Thyroid gland (tissue), 4 donors: Measurements from ENCODE around the gene TNS3. TPM values are rescaled to one million over a fixed set of nuclear protein-coding genes. Genes with fewer than 3 reads are reported as not detected.

ENCODE experiments used
- DNase-seq, 2 donors: peaks; one replicate each; pipeline ENCODE4 v3.0.0-alpha.2; 2019
- H3K27ac ChIP-seq, 3 donors: fragments of 200-600 bp; sonication (generic); 1 replicate in 2 of 3; 2 replicates in 1 of 3; pipeline ENCODE4 v1.5.1; 2016 to 2019; ENCODE audit warnings: mild to moderate bottlenecking in 1 of 3, moderate library complexity in 1 of 3
- H3K27me3 ChIP-seq: fragments of 200-600 bp; sonication (generic); one replicate; pipeline ENCODE4 v1.5.1; 2019
- H3K36me3 ChIP-seq, 2 donors: fragments of 200-600 bp; sonication (generic); one replicate each; pipeline ENCODE4 v1.5.1; 2016 to 2019
- H3K4me1 ChIP-seq, 2 donors: fragments of 200-600 bp; sonication (generic); one replicate each; pipeline ENCODE4 v1.5.1; 2017 to 2019
- H3K4me3 ChIP-seq, 3 donors: fragments of 200-600 bp; sonication (generic); replicated peaks in 1 of 3; 1 replicate in 2 of 3; 2 replicates in 1 of 3; pipeline ENCODE4 v1.5.1; 2016; ENCODE audit warnings: mild to moderate bottlenecking in 1 of 3
- H3K9me3 ChIP-seq: fragments of 200-600 bp; sonication (generic); one replicate; pipeline ENCODE4 v1.5.1; 2017
- CTCF ChIP-seq, 6 experiments: fragments of 200-600 bp in 3 of 6; fragments of 450-650 bp in 3 of 6; sonication (generic) in 3 of 6; IDR thresholded peaks; one replicate each; pipeline ENCODE4 v1.5.1; 2016 to 2019; ENCODE audit warnings: antibody characterized with exemption in 6 of 6, mild to moderate bottlenecking in 2 of 6, inconsistent platforms in 1 of 6, moderate library complexity in 1 of 6
- POLR2A ChIP-seq, 2 donors: fragments of 450-650 bp; IDR thresholded peaks; one replicate each; pipeline ENCODE4 v1.6.1; 2017; ENCODE audit warnings: antibody characterized with exemption in 2 of 2, mild to moderate bottlenecking in 2 of 2, moderate library complexity in 1 of 2
- WGBS, 2 donors: methylation state at CpG; one replicate each; pipeline ENCODE4 v1.1.5; 2017; 5-methylcytosine and 5-hydroxymethylcytosine counted together
- intact Hi-C: fragments of 100-400 bp; cut with DNase I; formaldehyde crosslinking; loops from one replicate; pipeline ENCODE4 v1.15.1; 2023
- total RNA-seq, 4 donors: library from RNA; depleted of rRNA; stranded (reverse); fragments of >200 nt; gene quantifications; one replicate each; pipeline ENCODE4 v1.2.3, GENCODE V29; 2016

TNS3 gene
- total RNA-seq, 4 donors from 2014 or later: 65.8 to 93.0 (median 80.7) TPM

DNA sequence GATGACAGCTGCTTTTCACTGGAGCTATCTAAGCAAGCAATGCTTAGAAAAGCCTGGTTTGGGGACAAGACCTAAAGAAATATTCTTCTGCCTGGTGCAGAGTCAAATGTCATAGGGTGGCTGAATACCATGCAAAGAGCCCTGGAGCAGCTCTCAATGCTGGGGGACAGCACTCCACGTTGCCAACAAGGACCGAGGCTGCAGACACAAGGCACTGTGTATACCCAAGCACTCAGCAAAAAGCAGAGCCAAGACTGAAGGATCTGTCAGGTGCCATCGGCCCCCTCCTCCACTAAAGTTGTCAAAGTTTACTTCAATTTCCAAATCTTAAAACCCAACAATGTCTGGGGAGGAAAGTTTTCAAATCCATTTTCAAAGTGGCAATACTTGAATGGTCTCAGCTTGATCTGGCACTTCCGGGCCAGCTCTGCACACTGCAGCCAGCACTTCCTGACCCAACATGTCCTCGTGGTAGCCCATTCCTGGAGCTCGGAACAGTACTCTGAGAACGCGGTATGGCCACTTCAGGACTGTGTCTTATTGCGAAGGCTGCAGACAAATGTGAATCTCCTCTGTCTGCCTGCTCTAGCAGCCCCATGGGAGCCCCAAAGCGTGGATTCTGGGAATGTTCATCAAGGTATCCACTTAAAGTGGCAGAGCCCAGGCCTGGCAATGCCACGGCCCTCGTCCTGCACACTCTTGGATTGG is 191.8 kb downstream of the TNS3 start:
- no peak overlapping the region for H3K27ac ChIP-seq
- no peak for TF ChIP-seq CTCF (IDR thresholded peaks at IDR 0.05)
- TF ChIP-seq POLR2A (IDR thresholded peaks at IDR 0.05): no peak
- H3K4me3 ChIP-seq: no peak overlapping the region
- H3K9me3 ChIP-seq: no peaks in the 10 kb centered on the region
- H3K27me3 ChIP-seq: no peaks in the 10 kb centered on the region
- H3K4me1 ChIP-seq: peaks cover under 1 to 7% of the 10 kb centered on the region in 2 donors
- intact Hi-C loops: no loop called here
- WGBS, 2 donors: 51 to 67% methylated on average over 7 to 12 of the region's 12 CpGs
- H3K36me3 ChIP-seq: peaks cover 8 to 22% of the 10 kb centered on the region in 2 donors
- no peak for DNase-seq

DNA sequence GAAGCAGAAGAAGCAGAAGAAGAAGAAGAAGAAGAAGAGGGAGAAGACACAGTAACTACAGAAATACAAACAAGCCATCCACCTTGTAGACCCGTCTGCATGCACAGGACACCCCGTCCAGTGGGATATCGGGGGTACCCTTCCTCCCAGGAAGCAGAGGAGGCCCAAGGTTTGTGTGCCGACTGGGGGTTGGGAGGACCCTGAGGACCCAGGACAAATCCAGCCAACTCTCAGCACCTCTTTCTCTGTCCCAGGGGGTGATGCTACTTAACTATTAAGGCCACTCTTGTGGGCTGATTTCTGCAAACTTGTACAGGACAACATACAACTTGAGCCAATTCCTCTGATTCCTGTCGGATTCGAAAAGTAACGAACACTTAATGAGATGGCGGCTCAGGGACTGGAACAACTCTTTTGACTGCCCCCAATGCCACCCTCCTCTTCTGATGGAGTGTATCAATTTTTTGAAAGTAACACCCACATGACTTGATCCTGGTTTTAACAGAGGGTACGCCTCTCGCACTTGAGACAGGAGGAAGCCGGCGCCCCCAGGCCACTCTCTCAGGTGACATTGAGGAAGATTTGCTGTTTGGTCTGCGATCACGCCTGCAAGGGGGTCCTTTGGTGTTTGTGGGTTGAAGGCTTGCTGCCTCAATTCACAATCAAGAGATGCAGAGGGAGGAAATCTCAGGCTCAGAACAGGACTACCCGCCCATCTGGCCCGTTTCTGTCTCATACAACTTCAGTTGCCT is 192.6 kb downstream of the TNS3 start:
- Histone ChIP-seq H3K36me3 (peaks cover 8 to 15% of the 10 kb centered on the region in 2 donors), H3K4me1 (peaks cover 5 to 14% of the 10 kb centered on the region in 2 donors), H3K27me3 (no peaks in the 10 kb centered on the region), H3K4me3 (no peak overlapping the region), H3K27ac (no peak overlapping the region), H3K9me3 (no peaks in the 10 kb centered on the region)
- 95 to 96% methylated on average over 16 of the region's 16 CpGs for WGBS, 2 donors
- no peak for DNase-seq
- TF ChIP-seq POLR2A (IDR thresholded peaks at IDR 0.05) (no peak), CTCF (IDR thresholded peaks at IDR 0.05) (no peak)
- intact Hi-C loops: no loop called here

- intact Hi-C loops: no loop called here
- H3K4me1 ChIP-seq: peaks cover 11 to 25% of the 10 kb centered on the region in 2 donors
- no peak overlapping the region for H3K27ac ChIP-seq
- no peaks in the 10 kb centered on the region for H3K27me3 ChIP-seq
- TF ChIP-seq POLR2A (IDR thresholded peaks at IDR 0.05) (no peak), CTCF (IDR thresholded peaks at IDR 0.05) (no peak)
- no peak for DNase-seq
- 81 to 93% methylated on average over 5 of the region's 5 CpGs for WGBS, 2 donors
- H3K9me3 ChIP-seq: no peaks in the 10 kb centered on the region
- no peak overlapping the region for H3K4me3 ChIP-seq
- peaks cover 8 to 11% of the 10 kb centered on the region in 2 donors for H3K36me3 ChIP-seq
Observed at GRCh38 chr7:47387506-47387905, 194.4 kb downstream of the TNS3 start.

GRCh38 chr7:47386273-47386835 is 195.6 kb downstream of the TNS3 start:
- no peaks in the 10 kb centered on the region for H3K27me3 ChIP-seq
- TF ChIP-seq POLR2A (IDR thresholded peaks at IDR 0.05): no peak
- TF ChIP-seq CTCF (IDR thresholded peaks at IDR 0.05): no peak
- intact Hi-C loops: no loop called here
- no peak overlapping the region for H3K4me3 ChIP-seq
- H3K36me3 ChIP-seq: peaks cover 5 to 6% of the 10 kb centered on the region in 2 donors
- H3K27ac ChIP-seq: no peak overlapping the region
- DNase-seq: no peak
- no peaks in the 10 kb centered on the region for H3K9me3 ChIP-seq
- WGBS, 2 donors: 93 to 98% methylated on average over 11 to 14 of the region's 14 CpGs
- peaks cover 16 to 30% of the 10 kb centered on the region in 2 donors for H3K4me1 ChIP-seq
